Regular cardiac myocyte (primary cell): Measurements from ENCODE around the gene OR1L6. TPM values are rescaled to one million over a fixed set of nuclear protein-coding genes. Genes with fewer than 3 reads are reported as not detected.

ENCODE experiments used
- total RNA-seq: library from RNA; depleted of rRNA; stranded (reverse); fragments of >200 nt; gene quantifications from 2 replicates; pipeline ENCODE4 v1.2.3, GENCODE V29; 2014

OR1L6 gene, protein sequence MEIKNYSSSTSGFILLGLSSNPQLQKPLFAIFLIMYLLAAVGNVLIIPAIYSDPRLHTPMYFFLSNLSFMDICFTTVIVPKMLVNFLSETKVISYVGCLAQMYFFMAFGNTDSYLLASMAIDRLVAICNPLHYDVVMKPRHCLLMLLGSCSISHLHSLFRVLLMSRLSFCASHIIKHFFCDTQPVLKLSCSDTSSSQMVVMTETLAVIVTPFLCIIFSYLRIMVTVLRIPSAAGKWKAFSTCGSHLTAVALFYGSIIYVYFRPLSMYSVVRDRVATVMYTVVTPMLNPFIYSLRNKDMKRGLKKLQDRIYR
- total RNA-seq: not detected in 2 replicates

DNA sequence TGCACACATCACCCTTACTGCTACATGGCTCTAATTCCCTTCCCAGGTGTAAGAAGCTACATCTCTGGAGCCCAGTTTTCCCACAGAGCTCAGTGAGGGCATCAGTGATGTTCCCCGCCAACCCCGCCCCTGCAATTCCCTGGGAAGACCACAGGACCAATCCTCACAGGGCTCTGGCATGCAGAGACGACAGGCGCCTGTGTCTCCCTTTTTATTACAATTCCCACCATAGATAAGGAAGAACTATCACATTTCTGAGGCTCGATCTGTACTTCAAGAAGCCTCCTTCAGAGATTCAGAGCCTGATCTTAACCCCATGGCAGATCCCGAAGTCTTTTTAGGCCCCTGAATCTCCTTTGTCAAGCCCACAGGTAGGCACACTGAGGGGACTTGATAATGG is at the start of gene OR1L6:
Gene OR1L6, plus strand, starts transcription at position 301 of the 400 bp plus-strand sequence. CDS start 7,545 bp downstream, outside the sequence.

DNA sequence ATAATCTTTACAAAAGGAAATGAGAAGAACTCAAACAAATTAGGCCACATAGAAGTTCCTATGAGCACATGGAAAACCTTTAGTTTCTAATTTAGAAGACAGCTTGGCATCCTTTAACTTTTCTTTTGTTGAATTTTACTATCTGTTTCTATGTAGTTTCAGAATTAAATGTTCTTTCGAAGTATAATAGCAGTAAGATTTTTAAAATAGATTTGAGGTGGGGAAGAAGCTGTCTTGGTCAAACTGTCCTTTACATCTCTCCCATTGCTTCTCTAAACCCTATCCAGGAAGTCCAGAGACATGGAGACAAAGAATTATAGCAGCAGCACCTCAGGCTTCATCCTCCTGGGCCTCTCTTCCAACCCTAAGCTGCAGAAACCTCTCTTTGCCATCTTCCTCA is 18.4 kb upstream of the OR1L6 start, which contains the start of gene OR1L4:
Gene OR1L4, plus strand, starts transcription at position 301 of the 400 bp plus-strand sequence. Its CDS starts 0 bp downstream, at position 301.

DNA sequence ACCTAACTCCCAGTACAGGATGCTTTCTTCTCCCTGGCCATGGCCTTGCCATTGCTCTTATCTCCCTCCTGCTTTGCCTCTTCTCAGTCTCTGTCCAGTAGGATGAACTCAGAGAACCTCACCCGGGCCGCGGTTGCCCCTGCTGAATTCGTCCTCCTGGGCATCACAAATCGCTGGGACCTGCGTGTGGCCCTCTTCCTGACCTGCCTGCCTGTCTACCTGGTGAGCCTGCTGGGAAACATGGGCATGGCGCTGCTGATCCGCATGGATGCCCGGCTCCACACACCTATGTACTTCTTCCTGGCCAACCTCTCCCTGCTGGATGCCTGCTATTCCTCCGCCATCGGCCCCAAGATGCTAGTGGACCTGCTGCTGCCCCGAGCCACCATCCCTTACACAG is 46.7 kb downstream of the OR1L6 start, which contains the start of gene OR5C1:
Gene OR5C1, plus strand, starts transcription at position 103 of the 400 bp plus-strand sequence. Its CDS starts 0 bp downstream, at position 103.

Other genes starting within 250 kb of the OR1L6 start
- 0.28 TPM in 1 of 2 replicates, not detected in the other for gene OR1J2, start 231.5 kb upstream of the OR1L6 start, total RNA-seq
- gene OR1J4, start 223.2 kb upstream of the OR1L6 start, total RNA-seq: not detected in 2 replicates
- not detected in 2 replicates for gene OR1N1, start 215.0 kb upstream of the OR1L6 start, total RNA-seq
- gene OR1N2, start 189.2 kb upstream of the OR1L6 start, total RNA-seq: not detected in 2 replicates
- gene OR1L8, start 158.9 kb upstream of the OR1L6 start, total RNA-seq: not detected in 2 replicates
- gene OR1Q1, start 127.6 kb upstream of the OR1L6 start, total RNA-seq: not detected in 2 replicates
- not detected in 2 replicates for gene OR1B1, start 84.7 kb upstream of the OR1L6 start, total RNA-seq
- not detected in 2 replicates for gene OR1L1, start 80.6 kb upstream of the OR1L6 start, total RNA-seq
- gene OR1L3, start 67.2 kb upstream of the OR1L6 start, total RNA-seq: not detected in 2 replicates
- not detected in 2 replicates for gene OR1L4, start 18.3 kb upstream of the OR1L6 start, total RNA-seq
- gene OR5C1, start 46.6 kb downstream of the OR1L6 start, total RNA-seq: not detected in 2 replicates
- not detected in 2 replicates for gene OR1K1, start 57.8 kb downstream of the OR1L6 start, total RNA-seq
- gene PDCL, start 86.3 kb downstream of the OR1L6 start, total RNA-seq: 47.9 and 50.7 TPM in 2 replicates
- gene RC3H2, start 163.1 kb downstream of the OR1L6 start, total RNA-seq: 37.2 and 53.5 TPM in 2 replicates
- 15.0 and 15.2 TPM in 2 replicates for gene ZBTB6, start 171.0 kb downstream of the OR1L6 start, total RNA-seq
- 3.4 and 3.5 TPM in 2 replicates for gene ZBTB26, start 189.2 kb downstream of the OR1L6 start, total RNA-seq
- 21.3 and 45.9 TPM in 2 replicates for gene RABGAP1, start 198.7 kb downstream of the OR1L6 start, total RNA-seq